Neural cell (in vitro differentiated cells): ENCODE measurements around the gene NHEJ1. TPM values are rescaled to one million over a fixed set of nuclear protein-coding genes. Genes with fewer than 3 reads are reported as not detected.

Source experiments
- H2AFZ ChIP-seq: fragments of 200-600, 300-800 bp; sonication (generic), shearing (Covaris generic); 2 replicates; pipeline ENCODE4 v1.6.0; 2014; ENCODE audit warnings: low read depth, mild to moderate bottlenecking, antibody characterized with exemption, low read length, moderate library complexity
- H3F3A ChIP-seq: fragments of 200-600 bp; shearing (Covaris generic); 2 replicates; pipeline ENCODE4 v1.6.1; 2016; ENCODE audit warnings: mild to moderate bottlenecking, moderate library complexity, mixed read lengths, antibody characterized with exemption, low read length; ENCODE audit not compliant: insufficient read depth, poor library complexity, severe bottlenecking
- H3K27ac ChIP-seq: fragments of 200-600, 300-800 bp; sonication (generic), shearing (Covaris generic); 2 replicates; pipeline ENCODE4 v1.5.1; 2014; ENCODE audit warnings: mild to moderate bottlenecking, low read length, moderate library complexity
- H3K27me3 ChIP-seq: fragments of 300-800, 200-600 bp; sonication (generic), shearing (Covaris generic); 2 replicates; pipeline ENCODE4 v1.6.0; 2014; ENCODE audit warnings: mild to moderate bottlenecking, low read depth, low read length, moderate library complexity; ENCODE audit not compliant: insufficient read depth
- H3K36me3 ChIP-seq: fragments of 300-800, 200-600 bp; sonication (generic), shearing (Covaris generic); 2 replicates; pipeline ENCODE4 v1.5.1; 2014; ENCODE audit warnings: mild to moderate bottlenecking, antibody characterized with exemption, low read length, moderate library complexity; ENCODE audit not compliant: insufficient read depth
- H3K4me2 ChIP-seq: fragments of 300-800, 200-600 bp; sonication (generic), shearing (Covaris generic); 2 replicates; pipeline ENCODE4 v1.6.0; 2014; ENCODE audit warnings: mild to moderate bottlenecking, low read length
- H3K4me3 ChIP-seq: fragments of 300-800, 200-600 bp; sonication (generic), shearing (Covaris generic); 2 replicates; pipeline ENCODE4 v1.5.1; 2014; ENCODE audit warnings: mild to moderate bottlenecking, low read length, moderate library complexity
- H3K79me2 ChIP-seq: fragments of 200-600 bp; shearing (Covaris generic); replicated peaks from 2 replicates; pipeline ENCODE4 v1.6.0; 2014; ENCODE audit warnings: mild to moderate bottlenecking, low read length, moderate library complexity; ENCODE audit not compliant: insufficient read depth
- H3K9ac ChIP-seq: fragments of 300-800, 200-600 bp; sonication (generic), shearing (Covaris generic); 2 replicates; pipeline ENCODE4 v1.6.1; 2016; ENCODE audit warnings: mild to moderate bottlenecking, low read length, mixed read lengths
- H3K9me2 ChIP-seq: fragments of 200-600 bp; shearing (Covaris generic); 2 replicates; pipeline ENCODE4 v1.6.1; 2016; ENCODE audit warnings: mild to moderate bottlenecking, low read length, mixed read lengths; ENCODE audit not compliant: insufficient read depth
- H3K9me3 ChIP-seq: fragments of 200-600, 300-800 bp; sonication (generic), shearing (Covaris generic); 2 replicates; pipeline ENCODE4 v1.6.1; 2016; ENCODE audit warnings: mild to moderate bottlenecking, mixed run types, low read length, moderate library complexity, mixed read lengths
- H4K20me1 ChIP-seq: fragments of 200-600 bp; shearing (Covaris generic); 2 replicates; pipeline ENCODE4 v1.6.1; 2016; ENCODE audit warnings: mild to moderate bottlenecking, mixed run types; ENCODE audit not compliant: insufficient read depth
- EP300 ChIP-seq: fragments of 450-650 bp; conservative IDR thresholded peaks from 2 replicates; pipeline ENCODE4 v1.6.1; 2014; ENCODE audit warnings: antibody characterized with exemption, mild to moderate bottlenecking, moderate library complexity; ENCODE audit not compliant: poor library complexity, severe bottlenecking
- EZH2 ChIP-seq: fragments of 200-600, 300-800 bp; shearing (Covaris generic), sonication (generic); IDR thresholded peaks from 2 replicates; pipeline ENCODE4 v1.6.1; 2014; ENCODE audit warnings: antibody characterized with exemption, low read length, borderline replicate concordance, mild to moderate bottlenecking; ENCODE audit not compliant: insufficient read depth, poor library complexity, severe bottlenecking
- MXI1 ChIP-seq: fragments of 450-650 bp; conservative IDR thresholded peaks from 2 replicates; pipeline ENCODE4 v1.6.1; 2014; ENCODE audit warnings: antibody characterized with exemption, mild to moderate bottlenecking; ENCODE audit not compliant: poor library complexity, severe bottlenecking
- POLR2AphosphoS5 ChIP-seq: IDR thresholded peaks from 2 replicates; pipeline ENCODE4 v1.6.1; 2012
- RAD21 ChIP-seq: fragments of 450-650 bp; conservative IDR thresholded peaks from 2 replicates; pipeline ENCODE4 v1.6.1; 2014; ENCODE audit warnings: antibody characterized with exemption, mild to moderate bottlenecking, moderate library complexity
- SMC3 ChIP-seq: fragments of 450-650 bp; conservative IDR thresholded peaks from 2 replicates; pipeline ENCODE4 v1.6.1; 2014; ENCODE audit warnings: antibody characterized with exemption, mild to moderate bottlenecking, moderate library complexity; ENCODE audit not compliant: poor library complexity
- TAF1 ChIP-seq: IDR thresholded peaks from 2 replicates; pipeline ENCODE4 v1.6.1; 2012; ENCODE audit warnings: low read depth
- polyA plus RNA-seq: library from polyadenylated mRNA; depleted of rRNA; stranded (reverse); fragments of >200 nt; gene quantifications from 2 replicates; pipeline ENCODE4 v1.2.3, GENCODE V29; 2014
- TF ChIP-seq, protein P1 (sequence below): fragments of 450-650 bp; IDR thresholded peaks from 2 replicates; pipeline ENCODE4 v1.5.1; 2014; ENCODE audit warnings: antibody characterized with exemption, mild to moderate bottlenecking, moderate library complexity; ENCODE audit not compliant: poor library complexity, severe bottlenecking
- TF ChIP-seq, protein P2 (sequence below): IDR thresholded peaks from 2 replicates; pipeline ENCODE4 v1.6.1; 2012; ENCODE audit warnings: borderline replicate concordance

NHEJ1 gene
- polyA plus RNA-seq, 1 donor from 2014 or later: 12.7 TPM

DNA sequence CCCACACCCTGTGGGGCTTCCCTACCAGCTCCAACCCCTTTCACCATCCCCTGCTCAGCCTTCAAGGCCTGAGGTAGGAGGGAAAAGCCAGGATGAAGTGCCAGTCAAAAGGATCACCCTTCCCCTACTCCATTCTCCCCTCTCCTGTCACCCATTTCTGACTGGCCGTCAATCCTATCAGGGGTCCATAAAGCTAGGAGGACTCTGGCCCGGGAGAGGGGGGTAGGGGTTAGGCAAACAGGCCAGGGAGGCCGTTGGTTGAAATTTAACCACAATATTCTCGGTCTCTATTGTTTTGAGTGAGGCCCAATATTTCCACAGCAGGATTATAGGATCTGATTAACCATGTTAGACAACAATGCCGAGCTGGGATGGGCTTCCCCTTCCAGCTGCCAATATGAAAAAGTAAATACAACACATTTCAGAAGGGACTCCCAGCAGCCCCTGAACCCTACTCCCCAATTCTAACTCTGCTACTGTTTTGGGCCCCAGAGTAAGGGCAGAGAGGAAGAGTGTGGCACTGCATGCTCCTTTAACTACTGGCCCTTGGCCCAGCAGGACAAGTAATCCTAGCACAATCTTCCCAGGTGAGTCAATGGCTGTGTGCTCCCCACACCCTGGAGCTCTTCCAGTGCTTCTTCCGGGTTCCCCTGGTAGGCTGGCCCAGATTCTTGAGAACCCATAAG, 89.3 kb downstream of the NHEJ1 start:
- Histone ChIP-seq H2AFZ (no peak overlapping the region), H3K36me3 (no peaks in the 10 kb centered on the region), H3K9me3 (no peaks in the 10 kb centered on the region), H3K4me2 (no peak overlapping the region), H3K27ac (no peak overlapping the region), H3K79me2 (no peaks in the 10 kb centered on the region), H3K9me2 (no peaks in the 10 kb centered on the region), H4K20me1 (no peaks in the 10 kb centered on the region), H3K9ac (no peak overlapping the region), H3F3A (no peaks in the 10 kb centered on the region), H3K4me3 (no peak overlapping the region), H3K27me3 (no peaks in the 10 kb centered on the region)
- no peak for TF ChIP-seq POLR2AphosphoS5
- TF ChIP-seq MXI1: no peak
- TF ChIP-seq TAF1: no peak
- TF ChIP-seq, protein P1, sequence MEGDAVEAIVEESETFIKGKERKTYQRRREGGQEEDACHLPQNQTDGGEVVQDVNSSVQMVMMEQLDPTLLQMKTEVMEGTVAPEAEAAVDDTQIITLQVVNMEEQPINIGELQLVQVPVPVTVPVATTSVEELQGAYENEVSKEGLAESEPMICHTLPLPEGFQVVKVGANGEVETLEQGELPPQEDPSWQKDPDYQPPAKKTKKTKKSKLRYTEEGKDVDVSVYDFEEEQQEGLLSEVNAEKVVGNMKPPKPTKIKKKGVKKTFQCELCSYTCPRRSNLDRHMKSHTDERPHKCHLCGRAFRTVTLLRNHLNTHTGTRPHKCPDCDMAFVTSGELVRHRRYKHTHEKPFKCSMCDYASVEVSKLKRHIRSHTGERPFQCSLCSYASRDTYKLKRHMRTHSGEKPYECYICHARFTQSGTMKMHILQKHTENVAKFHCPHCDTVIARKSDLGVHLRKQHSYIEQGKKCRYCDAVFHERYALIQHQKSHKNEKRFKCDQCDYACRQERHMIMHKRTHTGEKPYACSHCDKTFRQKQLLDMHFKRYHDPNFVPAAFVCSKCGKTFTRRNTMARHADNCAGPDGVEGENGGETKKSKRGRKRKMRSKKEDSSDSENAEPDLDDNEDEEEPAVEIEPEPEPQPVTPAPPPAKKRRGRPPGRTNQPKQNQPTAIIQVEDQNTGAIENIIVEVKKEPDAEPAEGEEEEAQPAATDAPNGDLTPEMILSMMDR: no peak
- TF ChIP-seq SMC3: no peak
- TF ChIP-seq, protein P2, sequence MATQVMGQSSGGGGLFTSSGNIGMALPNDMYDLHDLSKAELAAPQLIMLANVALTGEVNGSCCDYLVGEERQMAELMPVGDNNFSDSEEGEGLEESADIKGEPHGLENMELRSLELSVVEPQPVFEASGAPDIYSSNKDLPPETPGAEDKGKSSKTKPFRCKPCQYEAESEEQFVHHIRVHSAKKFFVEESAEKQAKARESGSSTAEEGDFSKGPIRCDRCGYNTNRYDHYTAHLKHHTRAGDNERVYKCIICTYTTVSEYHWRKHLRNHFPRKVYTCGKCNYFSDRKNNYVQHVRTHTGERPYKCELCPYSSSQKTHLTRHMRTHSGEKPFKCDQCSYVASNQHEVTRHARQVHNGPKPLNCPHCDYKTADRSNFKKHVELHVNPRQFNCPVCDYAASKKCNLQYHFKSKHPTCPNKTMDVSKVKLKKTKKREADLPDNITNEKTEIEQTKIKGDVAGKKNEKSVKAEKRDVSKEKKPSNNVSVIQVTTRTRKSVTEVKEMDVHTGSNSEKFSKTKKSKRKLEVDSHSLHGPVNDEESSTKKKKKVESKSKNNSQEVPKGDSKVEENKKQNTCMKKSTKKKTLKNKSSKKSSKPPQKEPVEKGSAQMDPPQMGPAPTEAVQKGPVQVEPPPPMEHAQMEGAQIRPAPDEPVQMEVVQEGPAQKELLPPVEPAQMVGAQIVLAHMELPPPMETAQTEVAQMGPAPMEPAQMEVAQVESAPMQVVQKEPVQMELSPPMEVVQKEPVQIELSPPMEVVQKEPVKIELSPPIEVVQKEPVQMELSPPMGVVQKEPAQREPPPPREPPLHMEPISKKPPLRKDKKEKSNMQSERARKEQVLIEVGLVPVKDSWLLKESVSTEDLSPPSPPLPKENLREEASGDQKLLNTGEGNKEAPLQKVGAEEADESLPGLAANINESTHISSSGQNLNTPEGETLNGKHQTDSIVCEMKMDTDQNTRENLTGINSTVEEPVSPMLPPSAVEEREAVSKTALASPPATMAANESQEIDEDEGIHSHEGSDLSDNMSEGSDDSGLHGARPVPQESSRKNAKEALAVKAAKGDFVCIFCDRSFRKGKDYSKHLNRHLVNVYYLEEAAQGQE: no peak
- no peak for TF ChIP-seq RAD21
- no peak for TF ChIP-seq EZH2
- no peak for TF ChIP-seq EP300

DNA sequence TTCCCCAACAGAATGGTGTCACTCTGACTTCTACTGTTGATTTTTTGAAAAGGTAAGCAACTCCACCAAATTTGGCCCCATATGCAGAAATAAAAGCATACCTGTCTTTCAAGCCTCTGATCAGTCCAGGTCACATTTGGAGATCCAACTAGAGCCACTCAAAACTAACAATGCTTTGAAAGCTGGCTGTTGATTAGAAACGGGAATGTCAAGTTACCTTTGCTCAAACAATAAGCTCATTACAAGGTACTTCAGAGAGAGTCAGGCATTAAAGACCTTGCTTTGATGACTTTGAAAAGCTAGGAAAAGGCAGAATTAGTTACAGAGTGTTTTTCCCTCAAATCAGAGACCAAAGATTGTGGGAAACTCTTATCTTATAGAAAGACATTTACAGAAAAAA, 95.1 kb downstream of the NHEJ1 start:
- no peaks in the 10 kb centered on the region for H4K20me1 ChIP-seq
- H3F3A ChIP-seq: no peaks in the 10 kb centered on the region
- peaks cover 45% of the 10 kb centered on the region for H3K27me3 ChIP-seq
- no peaks in the 10 kb centered on the region for H3K36me3 ChIP-seq
- H3K4me3 ChIP-seq: no peak overlapping the region
- no peak overlapping the region for H2AFZ ChIP-seq
- no peak overlapping the region for H3K4me2 ChIP-seq
- H3K9ac ChIP-seq: no peak overlapping the region
- TF ChIP-seq POLR2AphosphoS5: no peak
- TF ChIP-seq TAF1: no peak
- TF ChIP-seq, protein P1: no peak
- TF ChIP-seq EP300: no peak
- TF ChIP-seq MXI1: no peak
- TF ChIP-seq RAD21: no peak
- H3K79me2 ChIP-seq: no peaks in the 10 kb centered on the region
- no peaks in the 10 kb centered on the region for H3K9me3 ChIP-seq
- no peak overlapping the region for H3K27ac ChIP-seq
- H3K9me2 ChIP-seq: no peaks in the 10 kb centered on the region
